Stimulated activated CD4-positive, alpha-beta T cell treated with anti-CD3 and anti-CD28 coated beads, Interleukin-4, amount 100 ng/mL, for 48 hours (primary cell): ENCODE data around the gene NEU4.
"Not testable (repeated sequence)": the region's sequence is repeated elsewhere in the genome, so short reads cannot be mapped to it uniquely, and the experiment has no call there.

Source experiments
- DNase-seq, 2 donors: peaks; one replicate each; pipeline ENCODE4 v3.0.0-alpha.2; 2020; ENCODE audit warnings: low read depth in 2 of 2

NEU4 gene

GRCh38 chr2:241813644-241814392 lies 4.8 kb downstream of the NEU4 start:
- DNase-seq, result no peak

GRCh38 chr2:241814393-241814642 lies 5.3 kb downstream of the NEU4 start:
- DNase-seq, result no peak

GRCh38 chr2:241814643-241815476 lies 5.9 kb downstream of the NEU4 start:
- no peak for DNase-seq

- DNase-seq, result no peak
These were observed 6.8 kb downstream of the NEU4 start for GRCh38 chr2:241815477-241816430.

- DNase-seq, result no peak
These were observed 7.6 kb downstream of the NEU4 start for GRCh38 chr2:241816431-241817121.

- DNase-seq, result no peak
These were observed 8.3 kb downstream of the NEU4 start for GRCh38 chr2:241817126-241817820.

- DNase-seq, result not testable (repeated sequence)
These were observed 8.8 kb downstream of the NEU4 start for GRCh38 chr2:241817821-241818215.

GRCh38 chr2:241818229-241818942 lies 9.4 kb downstream of the NEU4 start:
- no peak for DNase-seq

- no peak for DNase-seq
These were observed 9.9 kb downstream of the NEU4 start for GRCh38 chr2:241818943-241819270.

GRCh38 chr2:241819947-241820624 lies 11.1 kb downstream of the NEU4 start:
- DNase-seq, result not testable (repeated sequence)

- no peak for DNase-seq
These were observed 11.8 kb downstream of the NEU4 start for GRCh38 chr2:241820625-241821384.

- no peak for DNase-seq
These were observed 12.7 kb downstream of the NEU4 start for GRCh38 chr2:241821460-241822263.

- no peak for DNase-seq
These were observed 13.3 kb downstream of the NEU4 start for GRCh38 chr2:241822264-241822623.

GRCh38 chr2:241823531-241824437 lies 14.8 kb downstream of the NEU4 start:
- not testable (repeated sequence) for DNase-seq

GRCh38 chr2:241827394-241827793 lies 18.4 kb downstream of the NEU4 start:
- DNase-seq, result no peak

- DNase-seq, result no peak
These were observed 24.2 kb downstream of the NEU4 start for GRCh38 chr2:241833101-241833663.
